Measurements from ENCODE around the gene FAM107B. TPM values are rescaled to one million over a fixed set of nuclear protein-coding genes. Genes with fewer than 3 reads are reported as not detected.

The FAM107B gene
- total RNA-seq, 1 experiment from 2014 or later: 41.6 TPM

- Histone ChIP-seq H3K4me3 (replicated peaks in 1 of 2; ENCODE audit: low read depth in 1 of 2, low read length in 2 of 2) (no peak overlapping the region), H3K9me3 (ENCODE audit: control insufficient read depth in 1 of 2, insufficient read depth in 1 of 2, low read depth in 1 of 2, low read length in 2 of 2) (no peaks in the 10 kb centered on the region), H3K27me3 (ENCODE audit: insufficient read depth, low read length) (no peaks in the 10 kb centered on the region), H3K4me2 (ENCODE audit: low read length) (no peak overlapping the region), H3K9me2 (ENCODE audit: insufficient read depth) (no peaks in the 10 kb centered on the region), H2AFZ (ENCODE audit: low read depth, low read length, poor library complexity, severe bottlenecking) (no peak overlapping the region), H3K4me1 (ENCODE audit: control insufficient read depth in 1 of 2, insufficient read depth in 2 of 2, low read length in 2 of 2) (no peaks in the 10 kb centered on the region), H3K27ac (ENCODE audit: low read depth, low read length) (no peak overlapping the region), H3K9ac (ENCODE audit: low read length) (no peak overlapping the region), H3K79me2 (ENCODE audit: insufficient read depth, low read length) (no peaks in the 10 kb centered on the region), H3K36me3 (ENCODE audit: control insufficient read depth in 1 of 2, insufficient read depth in 2 of 2, low read length in 2 of 2) (no peaks in the 10 kb centered on the region), H4K20me1 (ENCODE audit: insufficient read depth) (no peaks in the 10 kb centered on the region)
- ATAC-seq: no peak
- DNase-seq (ENCODE audit: low read depth, low spot score): no peak
- CTCF ChIA-PET: no interaction called here
- RAD21 ChIA-PET (ENCODE audit: low non-redundant PET in 1 of 2, low total read pairs in 2 of 2, uncharacterized antibody in 2 of 2, unreplicated experiment in 2 of 2): no interaction called here
- TF ChIP-seq ATF3 (IDR thresholded peaks at IDR 0.05): no peak
- no peak for TF ChIP-seq ZBTB33 (IDR thresholded peaks at IDR 0.05; ENCODE audit: extremely low read depth, insufficient replicate concordance, low read length)
- no peak for TF ChIP-seq FOSL1 (IDR thresholded peaks at IDR 0.05; ENCODE audit: low read depth)
- TF ChIP-seq RAD21 (IDR thresholded peaks at IDR 0.05; ENCODE audit: low read depth): no peak
- no peak for TF ChIP-seq CBX3 (IDR thresholded peaks at IDR 0.05; ENCODE audit: low read depth)
- TF ChIP-seq POLR2A (IDR thresholded peaks at IDR 0.05; ENCODE audit: borderline replicate concordance, extremely low read depth, insufficient read depth, insufficient read length): no peak
- TF ChIP-seq MAX (IDR thresholded peaks at IDR 0.05): no peak
- no TSS peak for BruUV-seq (replicated peaks)
- POLR2A ChIA-PET: no interaction called here
- intact Hi-C loops (cut with micrococcal nuclease): no loop called here
Measured at GRCh38 chr10:14705548-14706230, 69.0 kb downstream of the FAM107B start.

- Histone ChIP-seq H3K9me2 (ENCODE audit: insufficient read depth) (no peaks in the 10 kb centered on the region), H3K9ac (ENCODE audit: low read length) (no peak overlapping the region), H3K36me3 (ENCODE audit: control insufficient read depth in 1 of 2, insufficient read depth in 2 of 2, low read length in 2 of 2) (no peaks in the 10 kb centered on the region), H3K9me3 (ENCODE audit: control insufficient read depth in 1 of 2, insufficient read depth in 1 of 2, low read depth in 1 of 2, low read length in 2 of 2) (no peaks in the 10 kb centered on the region), H2AFZ (ENCODE audit: low read depth, low read length, poor library complexity, severe bottlenecking) (no peak overlapping the region), H3K4me3 (replicated peaks in 1 of 2; ENCODE audit: low read depth in 1 of 2, low read length in 2 of 2) (no peak overlapping the region), H3K4me1 (ENCODE audit: control insufficient read depth in 1 of 2, insufficient read depth in 2 of 2, low read length in 2 of 2) (no peaks in the 10 kb centered on the region), H3K79me2 (ENCODE audit: insufficient read depth, low read length) (no peaks in the 10 kb centered on the region), H3K27ac (ENCODE audit: low read depth, low read length) (no peak overlapping the region), H3K4me2 (ENCODE audit: low read length) (no peak overlapping the region), H3K27me3 (ENCODE audit: insufficient read depth, low read length) (no peaks in the 10 kb centered on the region), H4K20me1 (ENCODE audit: insufficient read depth) (no peaks in the 10 kb centered on the region)
- DNase-seq (ENCODE audit: low read depth, low spot score): no peak
- intact Hi-C loops (cut with micrococcal nuclease): no loop called here
- no peak for ATAC-seq
- RAD21 ChIA-PET (ENCODE audit: low non-redundant PET in 1 of 2, low total read pairs in 2 of 2, uncharacterized antibody in 2 of 2, unreplicated experiment in 2 of 2): no interaction called here
- POLR2A ChIA-PET: no interaction called here
- TF ChIP-seq EZH2phosphoT487 (IDR thresholded peaks at IDR 0.05; ENCODE audit: borderline replicate concordance) (no peak), YY1 (IDR thresholded peaks at IDR 0.05; ENCODE audit: extremely low read depth, insufficient replicate concordance, low read depth, low read length) (no peak), ZNF274 (IDR thresholded peaks at IDR 0.05; ENCODE audit: low read depth, low read length) (no peak), SIN3A (IDR thresholded peaks at IDR 0.05; ENCODE audit: low read depth) (no peak), ELF1 (IDR thresholded peaks at IDR 0.05; ENCODE audit: borderline replicate concordance, low read depth) (no peak), CEBPB (IDR thresholded peaks at IDR 0.05; ENCODE audit: low read depth) (no peak), ZBTB33 (IDR thresholded peaks at IDR 0.05; ENCODE audit: extremely low read depth, insufficient replicate concordance, low read length) (no peak)
- BruUV-seq (replicated peaks): no TSS peak
- CTCF ChIA-PET: no interaction called here
Measured at GRCh38 chr10:14703631-14704001, 71.1 kb downstream of the FAM107B start.
